A673 (cell line): ENCODE measurements around the gene UQCRH. TPM values are rescaled to one million over a fixed set of nuclear protein-coding genes. Genes with fewer than 3 reads are reported as not detected.

Source experiments
- BruUV-seq: library from RNA; stranded (reverse); fragments of 400-500 nt; replicated peaks from 2 replicates; lab custom pipeline; 2021; lab: Mats Ljungman, UMichigan
- CTCF ChIA-PET: fragments of 300-600 bp; sonication (Branson Sonifier 250); formaldehyde crosslinking; loops from one replicate; lab custom pipeline; 2022; ENCODE audit warnings: antibody characterized with exemption; lab: Charles Lee
- POLR2A ChIA-PET: fragments of 300-600 bp; sonication (Branson Sonifier 250); formaldehyde crosslinking; loops from one replicate; lab custom pipeline; 2022; ENCODE audit warnings: antibody characterized with exemption; ENCODE audit not compliant: low non-redundant PET; lab: Charles Lee
- DNase-seq: peaks from one replicate; pipeline ENCODE4 v3.0.0-alpha.2; 2015; ENCODE audit warnings: low spot score
- H3K27ac ChIP-seq: fragments of 200-600 bp; sonication (generic); 2 replicates; pipeline ENCODE4 v1.5.1; 2016; ENCODE audit warnings: mixed run types, low read depth, mild to moderate bottlenecking, mixed read lengths, antibody characterized with exemption, low read length; ENCODE audit not compliant: poor library complexity, severe bottlenecking
- H3K27me3 ChIP-seq: fragments of 200-600 bp; sonication (generic); replicated peaks from 2 replicates; pipeline ENCODE4 v1.6.1; 2017; ENCODE audit warnings: mixed run types, low read depth, mild to moderate bottlenecking, mixed read lengths, antibody characterized with exemption, low read length; ENCODE audit not compliant: insufficient read depth, poor library complexity
- H3K36me3 ChIP-seq: fragments of 200-600 bp; sonication (generic); 2 replicates; pipeline ENCODE4 v1.6.1; 2016; ENCODE audit warnings: mixed run types, mild to moderate bottlenecking, mixed read lengths, antibody characterized with exemption, low read length; ENCODE audit not compliant: insufficient read depth, poor library complexity, severe bottlenecking
- H3K4me1 ChIP-seq: fragments of 200-600 bp; sonication (generic); 2 replicates; pipeline ENCODE4 v1.6.1; 2017; ENCODE audit warnings: mixed run types, mild to moderate bottlenecking, mixed read lengths, antibody characterized with exemption, low read length; ENCODE audit not compliant: insufficient read depth, poor library complexity, severe bottlenecking
- H3K4me3 ChIP-seq: fragments of 200-600 bp; sonication (generic); 2 replicates; pipeline ENCODE4 v1.5.1; 2016; ENCODE audit warnings: low read depth, mixed run types, mild to moderate bottlenecking, mixed read lengths, low read length; ENCODE audit not compliant: poor library complexity, severe bottlenecking
- H3K9me3 ChIP-seq: fragments of 200-600 bp; sonication (generic); 2 replicates; pipeline ENCODE4 v1.6.1; 2016; ENCODE audit warnings: mixed run types, low read depth, mild to moderate bottlenecking, mixed read lengths, antibody characterized with exemption, low read length; ENCODE audit not compliant: poor library complexity, severe bottlenecking
- EZH2 ChIP-seq: fragments of 200-600 bp; sonication (generic); IDR thresholded peaks from 2 replicates; pipeline ENCODE4 v1.6.1; 2017; ENCODE audit warnings: borderline replicate concordance, low read depth, mild to moderate bottlenecking, mixed read lengths, antibody characterized with exemption, low read length; ENCODE audit not compliant: poor library complexity, severe bottlenecking
- intact Hi-C: fragments of 100-400 bp; cut with micrococcal nuclease; formaldehyde crosslinking; loops from one replicate; pipeline ENCODE4 v1.10.0; 2022; ENCODE audit not compliant: unreplicated experiment
- total RNA-seq: library from RNA; stranded (reverse); gene quantifications from 2 replicates; pipeline ENCODE4 v1.2.3, GENCODE V29; 2021
- TF ChIP-seq, protein P1 (sequence below): fragments of 300-800, 200-600 bp; sonication (generic); conservative IDR thresholded peaks from 2 replicates; pipeline ENCODE4 v1.5.1; 2017; ENCODE audit warnings: low read depth, mild to moderate bottlenecking, antibody characterized with exemption, low read length, moderate library complexity, mixed read lengths

Gene UQCRH
- total RNA-seq, 1 experiment from 2014 or later, result 567 TPM

- no peaks in the 10 kb centered on the region for H3K27me3 ChIP-seq
- no peak for DNase-seq
- CTCF ChIA-PET, result no interaction called here
- H3K36me3 ChIP-seq, result peaks cover 31% of the 10 kb centered on the region
- no peak overlapping the region for H3K4me3 ChIP-seq
- peaks cover 6% of the 10 kb centered on the region for H3K4me1 ChIP-seq
- TF ChIP-seq EZH2, result no peak
- TF ChIP-seq, protein P1, sequence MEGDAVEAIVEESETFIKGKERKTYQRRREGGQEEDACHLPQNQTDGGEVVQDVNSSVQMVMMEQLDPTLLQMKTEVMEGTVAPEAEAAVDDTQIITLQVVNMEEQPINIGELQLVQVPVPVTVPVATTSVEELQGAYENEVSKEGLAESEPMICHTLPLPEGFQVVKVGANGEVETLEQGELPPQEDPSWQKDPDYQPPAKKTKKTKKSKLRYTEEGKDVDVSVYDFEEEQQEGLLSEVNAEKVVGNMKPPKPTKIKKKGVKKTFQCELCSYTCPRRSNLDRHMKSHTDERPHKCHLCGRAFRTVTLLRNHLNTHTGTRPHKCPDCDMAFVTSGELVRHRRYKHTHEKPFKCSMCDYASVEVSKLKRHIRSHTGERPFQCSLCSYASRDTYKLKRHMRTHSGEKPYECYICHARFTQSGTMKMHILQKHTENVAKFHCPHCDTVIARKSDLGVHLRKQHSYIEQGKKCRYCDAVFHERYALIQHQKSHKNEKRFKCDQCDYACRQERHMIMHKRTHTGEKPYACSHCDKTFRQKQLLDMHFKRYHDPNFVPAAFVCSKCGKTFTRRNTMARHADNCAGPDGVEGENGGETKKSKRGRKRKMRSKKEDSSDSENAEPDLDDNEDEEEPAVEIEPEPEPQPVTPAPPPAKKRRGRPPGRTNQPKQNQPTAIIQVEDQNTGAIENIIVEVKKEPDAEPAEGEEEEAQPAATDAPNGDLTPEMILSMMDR, result no peak
- POLR2A ChIA-PET, result no interaction called here
- BruUV-seq, result no TSS peak
- intact Hi-C loops, result loop anchor here (5.0 kb wide), 1 partner anchor 96 kb away; the partner anchor contains the start of gene RAD54L
- no peak overlapping the region for H3K27ac ChIP-seq
- H3K9me3 ChIP-seq, result no peaks in the 10 kb centered on the region
Observed at GRCh38 chr1:46342677-46343350, 39.3 kb downstream of the UQCRH start.

DNA sequence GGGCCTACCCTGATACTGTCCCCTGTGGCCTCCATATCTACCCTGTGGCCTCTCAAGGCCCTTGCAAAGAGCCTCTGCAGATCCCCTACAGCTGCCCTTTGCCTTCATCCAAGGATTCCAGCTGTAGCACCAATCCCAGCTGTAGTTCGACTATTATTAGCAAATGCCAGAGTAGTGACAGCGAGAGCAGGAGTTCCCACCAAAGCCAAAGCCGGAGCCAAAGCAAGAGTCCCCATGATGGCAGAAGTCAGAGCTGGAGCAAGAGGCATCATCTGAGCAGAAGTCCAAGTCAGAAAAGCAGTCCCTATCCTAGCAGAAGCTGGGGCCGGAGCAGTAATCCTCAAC, 39.8 kb downstream of the UQCRH start:
- H3K27ac ChIP-seq, result no peak overlapping the region
- TF ChIP-seq, protein P1, result no peak
- no peak for TF ChIP-seq EZH2
- ChIA-PET POLR2A (no interaction called here), CTCF (no interaction called here)
- DNase-seq, result no peak
- H3K36me3 ChIP-seq, result peaks cover 36% of the 10 kb centered on the region
- H3K9me3 ChIP-seq, result no peaks in the 10 kb centered on the region
- H3K4me1 ChIP-seq, result peaks cover 6% of the 10 kb centered on the region
- no peak overlapping the region for H3K4me3 ChIP-seq
- no TSS peak for BruUV-seq
- no peaks in the 10 kb centered on the region for H3K27me3 ChIP-seq
- intact Hi-C loops, result loop anchor here (5.0 kb wide), 1 partner anchor 96 kb away; the partner anchor contains the start of gene RAD54L

DNA sequence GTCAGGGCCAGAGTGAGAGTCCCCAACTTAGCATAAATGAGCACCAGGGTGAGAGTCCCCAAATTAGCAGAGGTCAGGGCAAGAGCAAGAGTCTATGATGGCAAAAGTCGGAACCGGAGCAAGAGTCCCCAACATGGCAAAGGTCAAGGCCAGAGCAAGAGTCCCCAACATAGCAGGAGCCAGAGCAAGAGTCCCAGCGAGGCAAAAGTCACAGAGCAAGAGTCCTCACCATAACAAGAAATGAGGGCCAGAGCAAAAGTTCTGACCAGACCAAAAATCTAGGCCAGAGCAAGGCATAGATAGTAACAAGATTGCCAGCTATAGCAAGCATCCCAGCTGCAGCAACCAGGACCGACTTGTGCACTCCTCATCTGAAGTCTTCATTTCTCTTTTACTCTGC, 40.2 kb downstream of the UQCRH start:
- Histone ChIP-seq H3K9me3 (no peaks in the 10 kb centered on the region), H3K36me3 (peaks cover 39% of the 10 kb centered on the region), H3K27ac (no peak overlapping the region), H3K27me3 (no peaks in the 10 kb centered on the region), H3K4me1 (peaks cover 6% of the 10 kb centered on the region), H3K4me3 (no peak overlapping the region)
- BruUV-seq, result no TSS peak
- POLR2A ChIA-PET, result interaction anchor here (0.6 kb wide), 2 partner anchors 9 to 410 kb away, joined by 5 read pairs; no protein-coding TSS in a partner anchor
- DNase-seq, result no peak
- CTCF ChIA-PET, result interaction anchor here (0.8 kb wide), 1 partner anchor 10 kb away, joined by 3 read pairs; no protein-coding TSS in a partner anchor
- intact Hi-C loops, result loop anchor here (5.0 kb wide), 1 partner anchor 96 kb away; the partner anchor contains the start of gene RAD54L
- TF ChIP-seq, protein P1, result no peak
